AG20443 (cell line): Measurements from ENCODE around the gene ANKRD11.

Experiments
- DNase-seq: peaks from one replicate; pipeline ENCODE4 v3.0.0; 2012; ENCODE audit warnings: low spot score, mixed read lengths

The ANKRD11 gene

GRCh38 chr16:89233678-89234490, 256.5 kb downstream of the ANKRD11 start:
- DNase-seq = no peak

DNA sequence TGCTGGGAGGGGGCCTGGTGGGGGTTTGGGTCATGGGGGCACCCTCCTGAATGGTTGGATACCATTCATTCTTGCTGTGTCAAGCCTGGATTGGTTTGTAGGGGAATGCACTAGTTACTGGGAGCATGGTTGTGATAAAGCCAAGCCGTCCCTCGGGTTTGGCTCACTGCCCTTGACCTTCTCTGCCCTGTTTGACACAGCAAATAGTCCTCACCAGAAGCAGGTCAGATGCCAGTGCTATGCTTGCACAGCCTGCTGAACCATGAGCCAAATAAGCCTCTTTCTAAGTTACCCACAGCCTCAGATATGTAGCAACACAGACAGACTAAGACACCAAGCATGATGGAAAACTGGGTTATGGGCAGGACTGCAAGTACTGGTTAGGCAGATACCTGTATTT, 258.3 kb downstream of the ANKRD11 start:
- no peak for DNase-seq

DNA sequence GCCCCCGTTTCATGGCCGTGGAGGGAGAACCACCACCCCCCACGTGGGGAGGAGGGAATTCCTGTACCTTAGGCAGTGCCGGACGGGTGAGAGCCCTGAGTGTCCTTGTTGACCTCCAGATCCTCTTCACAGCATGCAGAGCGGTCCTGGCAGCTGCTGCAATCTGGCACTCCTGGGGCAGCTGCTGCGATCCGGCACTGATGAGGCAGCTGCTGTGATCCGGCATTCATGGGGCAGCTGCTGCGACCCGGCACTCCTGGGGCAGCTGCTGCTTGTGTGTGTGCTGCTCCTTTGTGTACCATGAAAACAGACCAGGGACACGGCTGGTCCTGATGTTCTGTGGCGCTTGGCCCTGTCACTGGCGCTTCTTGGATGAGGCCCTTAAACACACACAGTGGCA, 260.1 kb downstream of the ANKRD11 start:
- DNase-seq = no peak

DNA sequence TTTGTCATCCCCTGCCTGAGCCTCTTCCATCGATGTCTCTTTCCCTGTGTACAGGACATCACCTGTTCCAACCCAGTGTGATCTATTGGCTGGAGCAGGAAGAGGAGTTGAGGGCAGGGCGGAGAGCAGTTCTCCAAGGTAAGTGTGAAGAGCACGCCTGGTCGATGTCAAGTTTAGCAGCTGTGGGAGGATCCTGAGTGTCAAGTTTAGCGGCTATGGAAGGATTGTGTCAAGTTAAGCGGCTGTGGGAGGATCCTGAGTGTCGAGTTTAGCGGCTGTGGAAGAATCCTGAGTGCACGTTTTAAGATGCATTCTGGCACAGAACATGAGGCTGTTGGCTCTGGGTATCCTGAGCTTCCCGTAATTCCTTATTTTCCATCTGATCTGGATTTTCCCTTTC, 265.7 kb downstream of the ANKRD11 start:
- no peak for DNase-seq

DNA sequence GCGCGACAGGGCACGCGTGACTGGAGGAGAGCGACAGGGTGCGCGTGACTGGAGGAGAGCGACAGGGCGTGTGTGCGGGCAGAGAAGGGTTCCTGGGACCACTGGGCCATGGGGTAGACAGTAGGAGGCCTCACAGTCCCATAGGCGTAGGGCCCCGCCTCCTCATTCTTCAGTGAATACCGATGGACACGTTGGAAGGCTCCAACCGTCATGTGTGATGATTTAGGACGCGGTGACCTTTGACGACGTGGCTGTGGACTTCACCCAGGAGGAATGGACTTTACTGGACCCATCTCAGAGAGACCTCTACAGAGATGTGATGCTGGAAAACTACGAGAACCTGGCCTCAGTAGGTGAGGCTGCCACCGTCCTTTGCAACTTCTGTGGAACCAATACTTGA, 267.4 kb downstream of the ANKRD11 start:
- no peak for DNase-seq

- DNase-seq = no peak
These were observed 268.8 kb downstream of the ANKRD11 start for GRCh38 chr16:89221604-89222003.

- no peak for DNase-seq
These were observed 271.0 kb downstream of the ANKRD11 start for GRCh38 chr16:89219365-89219764.
